NT2/D1 (cell line): ENCODE data around the gene PPIL4.

Source experiments
- DNase-seq: peaks from one replicate; pipeline ENCODE4 v3.0.0-alpha.2; 2011; ENCODE audit warnings: low read depth, low spot score
- H3K27me3 ChIP-seq: 2 replicates; pipeline ENCODE4 v1.6.0; 2011; ENCODE audit warnings: mild to moderate bottlenecking; ENCODE audit not compliant: insufficient read length, insufficient read depth
- H3K36me3 ChIP-seq: 2 replicates; pipeline ENCODE4 v1.6.1; 2011; ENCODE audit warnings: mild to moderate bottlenecking, low read length, mixed read lengths; ENCODE audit not compliant: insufficient read depth, insufficient read length
- H3K4me1 ChIP-seq: 2 replicates; pipeline ENCODE4 v1.5.1; 2011; ENCODE audit not compliant: insufficient read depth, insufficient read length
- H3K4me3 ChIP-seq: 2 replicates; pipeline ENCODE4 v1.5.1; 2011; ENCODE audit warnings: low read depth; ENCODE audit not compliant: insufficient read length
- H3K9ac ChIP-seq: 2 replicates; pipeline ENCODE4 v1.6.0; 2011; ENCODE audit warnings: low read depth; ENCODE audit not compliant: insufficient read length
- H3K9me3 ChIP-seq: 2 replicates; pipeline ENCODE4 v1.5.1; 2011; ENCODE audit warnings: mild to moderate bottlenecking, low read length; ENCODE audit not compliant: insufficient read depth
- SUZ12 ChIP-seq: IDR thresholded peaks from 2 replicates; pipeline ENCODE4 v1.6.1; 2011; ENCODE audit not compliant: insufficient read length, insufficient read depth; ENCODE audit errors: extremely low read depth
- YY1 ChIP-seq: IDR thresholded peaks from 2 replicates; pipeline ENCODE4 v1.6.1; 2011; ENCODE audit not compliant: insufficient read length, insufficient read depth
- ZNF274 ChIP-seq: IDR thresholded peaks from 2 replicates; pipeline ENCODE4 v1.6.1; 2011; ENCODE audit warnings: mild to moderate bottlenecking, low read depth, low read length

PPIL4 gene

DNA sequence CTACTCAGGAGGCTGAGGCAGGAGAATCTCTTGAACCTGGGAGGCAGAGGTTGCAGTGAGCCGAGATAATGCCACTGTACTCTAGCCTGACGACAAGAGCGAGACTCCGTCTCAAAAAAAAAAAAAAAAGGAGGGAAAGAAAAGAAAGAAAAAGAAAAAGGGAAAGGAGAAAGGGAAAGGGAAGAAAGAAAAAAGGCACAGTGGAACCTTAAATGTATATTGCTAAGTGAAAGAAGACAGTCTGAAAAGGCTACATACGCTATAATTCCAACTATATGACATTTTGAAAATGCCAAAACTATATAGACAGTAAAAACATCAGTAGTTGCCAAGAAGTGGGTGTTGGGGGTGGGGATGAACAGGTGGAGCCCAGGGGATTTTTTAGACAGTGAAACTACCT, 16.2 kb downstream of the PPIL4 start:
- Histone ChIP-seq H3K9ac (no peak overlapping the region), H3K36me3 (peaks cover 54% of the 10 kb centered on the region), H3K4me1 (no peaks in the 10 kb centered on the region), H3K9me3 (no peaks in the 10 kb centered on the region), H3K27me3 (no peaks in the 10 kb centered on the region), H3K4me3 (no peak overlapping the region)
- no peak for TF ChIP-seq ZNF274
- TF ChIP-seq SUZ12: no peak
- no peak for TF ChIP-seq YY1
- DNase-seq: no peak

DNA sequence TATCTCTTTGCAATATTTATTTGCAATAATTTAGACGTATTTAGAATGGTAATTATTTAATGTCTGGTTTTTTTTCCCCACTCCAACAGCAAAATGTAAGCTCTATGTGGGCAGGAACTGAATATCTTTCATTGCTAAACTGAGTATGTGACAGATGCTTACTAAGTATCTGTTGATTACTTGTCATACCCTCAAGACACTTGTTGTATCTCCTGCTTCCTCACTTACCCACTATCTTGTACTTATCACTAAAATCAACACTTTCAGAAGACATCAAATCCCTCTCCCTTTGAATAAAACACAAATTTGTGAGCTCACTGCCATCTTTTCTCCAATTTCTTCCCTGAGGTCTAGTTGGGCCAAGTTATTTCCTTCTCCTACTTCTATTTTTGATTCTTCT, 30.3 kb downstream of the PPIL4 start:
- H3K4me1 ChIP-seq: no peaks in the 10 kb centered on the region
- no peaks in the 10 kb centered on the region for H3K9me3 ChIP-seq
- no peak overlapping the region for H3K9ac ChIP-seq
- no peaks in the 10 kb centered on the region for H3K27me3 ChIP-seq
- no peak overlapping the region for H3K4me3 ChIP-seq
- peaks cover 41% of the 10 kb centered on the region for H3K36me3 ChIP-seq
- TF ChIP-seq ZNF274: no peak
- no peak for DNase-seq

DNA sequence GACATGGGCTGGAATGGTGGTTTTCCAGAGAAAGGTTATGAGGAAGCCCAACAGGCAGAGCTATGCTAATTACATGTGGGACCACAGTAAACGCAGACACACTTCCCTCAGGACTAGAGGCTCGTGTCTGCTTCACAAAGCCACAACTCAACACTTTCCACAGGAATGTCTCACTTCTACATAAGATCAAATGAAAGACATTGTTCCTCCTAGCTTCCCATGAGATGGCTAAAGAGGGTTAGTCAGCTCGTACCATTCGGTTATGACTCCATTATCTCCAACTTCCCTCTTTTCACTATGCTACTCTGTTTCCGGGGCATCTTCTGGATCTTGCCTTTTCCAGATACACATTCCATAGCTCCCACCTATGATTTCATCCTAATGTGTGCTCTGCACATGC, 31.9 kb downstream of the PPIL4 start:
- Histone ChIP-seq H3K9me3 (no peaks in the 10 kb centered on the region), H3K36me3 (peaks cover 27% of the 10 kb centered on the region), H3K9ac (no peak overlapping the region), H3K27me3 (no peaks in the 10 kb centered on the region), H3K4me1 (no peaks in the 10 kb centered on the region), H3K4me3 (no peak overlapping the region)
- no peak for TF ChIP-seq ZNF274
- TF ChIP-seq SUZ12: no peak
- no peak for TF ChIP-seq YY1
- DNase-seq: no peak

DNA sequence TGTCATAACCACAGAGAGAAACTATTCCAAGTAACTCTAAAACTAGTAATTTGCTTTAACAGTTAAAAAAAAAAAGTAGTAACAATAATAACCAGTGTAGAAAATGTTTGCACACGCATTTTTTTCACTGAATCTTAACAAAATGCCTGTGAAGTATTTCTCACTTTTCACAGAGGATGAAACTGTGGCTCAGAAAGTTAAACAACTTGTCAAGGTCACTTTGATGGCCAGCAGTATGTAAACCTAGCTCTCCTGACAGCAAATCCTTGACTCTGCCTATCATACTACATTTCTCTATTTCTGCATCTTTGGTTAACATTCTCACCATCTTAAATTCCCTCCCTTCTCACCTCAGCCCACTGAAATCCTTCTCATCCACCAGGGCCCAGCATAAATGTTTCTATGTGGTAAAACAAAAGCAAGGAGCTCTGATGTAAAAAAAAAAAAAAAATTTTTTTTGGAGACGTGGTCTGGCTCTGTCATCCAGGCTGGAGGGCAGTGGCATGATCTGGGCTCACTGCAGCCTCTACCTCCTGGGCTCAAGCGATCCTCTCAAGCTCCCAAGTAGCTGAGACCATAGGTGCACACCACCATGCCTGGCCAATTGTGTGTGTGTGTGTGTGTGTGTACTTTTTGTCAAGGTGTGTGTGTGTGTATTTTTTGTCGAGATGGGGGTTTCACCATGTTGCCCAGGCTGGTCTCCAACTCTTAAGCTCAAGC, 34.9 kb downstream of the PPIL4 start:
- Histone ChIP-seq H3K9me3 (no peaks in the 10 kb centered on the region), H3K4me3 (no peak overlapping the region), H3K36me3 (peaks cover 18% of the 10 kb centered on the region), H3K9ac (no peak overlapping the region), H3K27me3 (no peaks in the 10 kb centered on the region), H3K4me1 (no peaks in the 10 kb centered on the region)
- no peak for DNase-seq
- no peak for TF ChIP-seq YY1
- no peak for TF ChIP-seq ZNF274
- TF ChIP-seq SUZ12: no peak

DNA sequence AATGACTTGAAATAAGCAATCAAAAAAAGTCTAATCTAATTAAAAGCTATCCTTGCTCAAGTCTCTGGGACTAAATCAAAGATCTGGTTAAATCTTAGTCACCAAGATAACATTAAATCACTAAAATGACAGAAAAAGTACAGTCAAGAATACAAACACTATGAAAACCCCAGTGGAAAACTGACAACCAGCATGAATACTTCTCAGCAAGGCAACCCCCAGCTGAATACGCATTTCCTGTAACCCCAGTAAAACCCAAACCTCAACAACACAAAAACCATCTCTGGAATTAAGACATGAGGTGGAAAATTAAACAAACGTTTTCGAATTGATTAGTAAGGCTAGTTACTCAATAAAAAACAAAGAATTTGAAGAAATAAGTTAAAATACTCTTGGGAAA, 37.4 kb downstream of the PPIL4 start:
- Histone ChIP-seq H3K4me1 (no peaks in the 10 kb centered on the region), H3K4me3 (no peak overlapping the region), H3K9me3 (no peaks in the 10 kb centered on the region), H3K9ac (no peak overlapping the region), H3K36me3 (peaks cover 35% of the 10 kb centered on the region), H3K27me3 (no peaks in the 10 kb centered on the region)
- DNase-seq: no peak
- no peak for TF ChIP-seq ZNF274
- TF ChIP-seq SUZ12: no peak
- TF ChIP-seq YY1: no peak

DNA sequence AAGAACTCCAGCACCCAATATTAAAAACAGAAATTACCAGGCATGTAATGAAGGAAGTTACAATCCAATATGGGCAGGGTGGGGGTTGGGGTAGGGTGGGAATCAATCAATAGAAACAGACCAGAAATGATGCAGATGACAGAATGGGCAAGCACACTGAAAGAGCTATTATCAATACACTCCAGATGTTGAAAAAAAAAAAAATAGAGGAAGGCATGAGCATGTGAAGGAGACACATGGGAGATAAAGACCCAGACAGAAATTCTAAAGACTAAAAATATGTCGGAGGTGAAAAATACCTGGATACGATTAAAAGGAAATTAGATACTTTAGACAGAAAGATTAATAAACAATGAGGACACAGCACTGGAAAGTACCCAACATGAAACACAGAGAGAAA, 42.0 kb downstream of the PPIL4 start:
- H3K4me1 ChIP-seq: no peaks in the 10 kb centered on the region
- H3K9me3 ChIP-seq: no peaks in the 10 kb centered on the region
- TF ChIP-seq SUZ12: no peak
- TF ChIP-seq YY1: no peak
- TF ChIP-seq ZNF274: no peak
- peaks cover 25% of the 10 kb centered on the region for H3K36me3 ChIP-seq
- no peaks in the 10 kb centered on the region for H3K27me3 ChIP-seq
- H3K9ac ChIP-seq: no peak overlapping the region
- H3K4me3 ChIP-seq: no peak overlapping the region
- no peak for DNase-seq

DNA sequence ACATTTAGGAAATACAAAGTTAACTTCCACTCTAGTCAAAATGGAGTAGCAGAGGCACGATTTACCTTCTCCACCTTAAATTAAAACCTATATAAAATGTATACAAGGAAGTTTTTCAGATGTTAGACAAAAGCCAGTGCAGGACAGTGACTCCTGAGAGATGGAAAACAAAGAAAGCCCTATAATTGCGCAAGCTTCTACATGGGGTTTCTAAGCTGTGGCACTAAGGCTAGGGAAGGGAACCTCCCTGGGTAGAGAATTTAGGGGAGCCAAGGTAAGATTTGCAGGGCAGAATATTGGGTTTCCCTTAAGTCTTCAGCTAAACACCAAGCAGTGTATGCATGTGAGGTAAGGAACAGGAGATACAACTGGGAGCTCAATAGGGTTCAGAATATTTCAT, 42.6 kb downstream of the PPIL4 start:
- H3K36me3 ChIP-seq: peaks cover 25% of the 10 kb centered on the region
- no peak overlapping the region for H3K4me3 ChIP-seq

DNA sequence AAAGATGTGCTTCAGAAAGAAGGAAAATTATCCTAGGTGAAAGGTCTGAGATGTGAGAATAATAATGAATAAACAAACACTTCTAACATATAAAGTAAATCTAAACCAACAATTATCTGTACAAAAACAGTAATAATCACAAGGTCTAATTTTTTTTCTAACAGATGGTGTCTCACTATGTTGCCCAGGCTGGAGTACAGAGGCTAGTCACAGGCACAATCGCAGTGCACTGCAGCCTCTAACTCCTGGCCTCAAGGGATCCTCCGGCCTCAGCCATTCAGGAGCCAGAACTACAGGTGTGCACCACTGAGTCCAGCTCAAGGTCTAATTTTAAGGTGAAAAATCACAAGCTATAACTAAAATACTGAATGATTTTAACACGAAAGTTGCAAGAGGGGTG, 44.1 kb downstream of the PPIL4 start:
- Histone ChIP-seq H3K9ac (no peak overlapping the region), H3K36me3 (peaks cover 20% of the 10 kb centered on the region), H3K9me3 (no peaks in the 10 kb centered on the region), H3K4me3 (no peak overlapping the region), H3K27me3 (no peaks in the 10 kb centered on the region), H3K4me1 (no peaks in the 10 kb centered on the region)
- TF ChIP-seq ZNF274 (no peak), YY1 (no peak), SUZ12 (no peak)
- no peak for DNase-seq

More for the DNA sequence above, 42.6 kb downstream of the PPIL4 start:
- DNase-seq: no peak
- H3K9me3 ChIP-seq: no peaks in the 10 kb centered on the region
- TF ChIP-seq ZNF274 (no peak), SUZ12 (no peak), YY1 (no peak)
- no peaks in the 10 kb centered on the region for H3K4me1 ChIP-seq
- H3K9ac ChIP-seq: no peak overlapping the region
- no peaks in the 10 kb centered on the region for H3K27me3 ChIP-seq
